Measurements from ENCODE around the gene SVIL. TPM values are rescaled to one million over a fixed set of nuclear protein-coding genes. Genes with fewer than 3 reads are reported as not detected.

Gene SVIL
- total RNA-seq, 3 donors from 2014 or later: 67.6 to 1,278 (median 86.0) TPM

DNA sequence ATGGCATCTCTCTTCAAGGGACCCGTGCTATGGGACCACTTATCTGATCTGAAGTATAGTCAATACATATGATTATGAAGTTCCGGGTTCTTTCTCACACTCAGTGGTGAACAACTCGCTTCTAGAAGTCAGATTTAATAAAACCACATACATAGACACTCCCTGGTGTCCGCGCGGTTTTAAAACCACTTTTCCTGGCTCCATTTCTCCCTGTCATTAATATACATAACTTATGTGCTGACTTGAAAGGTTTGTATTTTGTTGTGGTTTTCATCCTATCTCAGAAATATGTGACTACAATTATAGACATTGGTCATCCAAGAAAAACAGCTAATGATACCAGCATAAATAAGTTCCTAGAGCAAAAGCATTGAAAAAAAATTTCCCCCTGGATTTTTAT is 34.0 kb downstream of the SVIL start:
- intact Hi-C loops (cut with DNase I, micrococcal nuclease): no loop called here
- ATAC-seq (no peak), DNase-seq (no peak)
- TF ChIP-seq, protein P1, sequence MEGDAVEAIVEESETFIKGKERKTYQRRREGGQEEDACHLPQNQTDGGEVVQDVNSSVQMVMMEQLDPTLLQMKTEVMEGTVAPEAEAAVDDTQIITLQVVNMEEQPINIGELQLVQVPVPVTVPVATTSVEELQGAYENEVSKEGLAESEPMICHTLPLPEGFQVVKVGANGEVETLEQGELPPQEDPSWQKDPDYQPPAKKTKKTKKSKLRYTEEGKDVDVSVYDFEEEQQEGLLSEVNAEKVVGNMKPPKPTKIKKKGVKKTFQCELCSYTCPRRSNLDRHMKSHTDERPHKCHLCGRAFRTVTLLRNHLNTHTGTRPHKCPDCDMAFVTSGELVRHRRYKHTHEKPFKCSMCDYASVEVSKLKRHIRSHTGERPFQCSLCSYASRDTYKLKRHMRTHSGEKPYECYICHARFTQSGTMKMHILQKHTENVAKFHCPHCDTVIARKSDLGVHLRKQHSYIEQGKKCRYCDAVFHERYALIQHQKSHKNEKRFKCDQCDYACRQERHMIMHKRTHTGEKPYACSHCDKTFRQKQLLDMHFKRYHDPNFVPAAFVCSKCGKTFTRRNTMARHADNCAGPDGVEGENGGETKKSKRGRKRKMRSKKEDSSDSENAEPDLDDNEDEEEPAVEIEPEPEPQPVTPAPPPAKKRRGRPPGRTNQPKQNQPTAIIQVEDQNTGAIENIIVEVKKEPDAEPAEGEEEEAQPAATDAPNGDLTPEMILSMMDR (IDR thresholded peaks at IDR 0.05): no peak
- H3K36me3 ChIP-seq (ENCODE audit: low read depth): no peaks in the 10 kb centered on the region
- no peak overlapping the region for H3K4me3 ChIP-seq
- no peaks in the 10 kb centered on the region for H3K4me1 ChIP-seq (ENCODE audit: low read depth)
- no peaks in the 10 kb centered on the region for H3K9me3 ChIP-seq

GRCh38 chr10:29600067-29600466 is 34.7 kb downstream of the SVIL start:
- TF ChIP-seq, protein P1 (IDR thresholded peaks at IDR 0.05): no peak

DNA sequence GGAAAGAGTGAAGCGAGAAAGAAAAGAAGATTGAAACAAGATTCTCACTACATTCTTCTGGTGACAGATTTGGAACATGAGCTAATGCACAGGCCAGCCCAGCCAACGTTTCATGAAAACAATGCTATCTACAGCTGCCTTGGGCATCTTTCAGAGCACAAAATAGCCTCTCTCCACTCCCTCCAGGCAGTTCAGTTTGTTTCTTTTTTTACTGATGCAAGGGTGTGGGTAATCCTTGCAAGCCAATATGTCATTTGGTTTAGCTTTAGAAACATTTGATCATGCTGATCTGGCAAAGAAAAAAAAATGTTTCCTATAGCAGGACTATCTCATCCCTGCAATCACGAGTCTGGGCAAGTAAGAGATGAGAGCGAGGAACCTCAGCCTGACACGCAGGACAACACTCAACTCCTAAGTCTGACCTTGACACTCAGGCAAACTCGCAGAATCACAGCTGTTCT is 35.9 kb downstream of the SVIL start:
- H3K9me3 ChIP-seq: no peaks in the 10 kb centered on the region
- H3K4me3 ChIP-seq: no peak overlapping the region
- no peaks in the 10 kb centered on the region for H3K4me1 ChIP-seq (ENCODE audit: low read depth)
- ATAC-seq: no peak
- H3K36me3 ChIP-seq (ENCODE audit: low read depth): no peaks in the 10 kb centered on the region
- TF ChIP-seq, protein P1 (IDR thresholded peaks at IDR 0.05): no peak
- intact Hi-C loops (cut with DNase I, micrococcal nuclease): no loop called here
- DNase-seq: no peak

More at GRCh38 chr10:29600067-29600466, 34.7 kb downstream of the SVIL start:
- Histone ChIP-seq H3K36me3 (ENCODE audit: low read depth) (no peaks in the 10 kb centered on the region), H3K9me3 (no peaks in the 10 kb centered on the region), H3K4me3 (no peak overlapping the region), H3K4me1 (ENCODE audit: low read depth) (no peaks in the 10 kb centered on the region)
- DNase-seq (no peak), ATAC-seq (no peak)
- intact Hi-C loops (cut with DNase I, micrococcal nuclease): no loop called here

DNA sequence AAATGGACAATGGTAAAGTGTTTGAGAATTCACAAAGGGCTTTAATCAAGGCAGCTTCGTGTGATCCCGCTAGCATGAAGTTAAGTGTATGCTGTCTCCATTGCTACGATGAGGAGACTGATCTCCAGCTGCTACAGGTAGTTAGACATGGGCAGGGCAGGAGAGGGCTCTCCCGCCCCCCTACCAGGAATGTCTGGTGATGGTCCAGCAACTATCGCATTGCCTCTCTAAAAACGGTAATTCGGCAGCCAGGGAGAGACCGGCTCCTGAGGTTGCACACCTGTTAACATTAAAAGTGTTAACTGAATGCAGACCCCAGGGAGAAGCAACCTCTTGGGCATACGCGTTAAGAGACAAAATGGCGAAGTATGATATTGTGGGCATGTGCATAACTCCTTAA is 37.9 kb downstream of the SVIL start:
- intact Hi-C loops (cut with DNase I, micrococcal nuclease): no loop called here
- DNase-seq (no peak), ATAC-seq (no peak)
- Histone ChIP-seq H3K9me3 (no peaks in the 10 kb centered on the region), H3K36me3 (ENCODE audit: low read depth) (no peaks in the 10 kb centered on the region), H3K4me3 (no peak overlapping the region), H3K4me1 (ENCODE audit: low read depth) (peaks cover 5% of the 10 kb centered on the region)
- TF ChIP-seq, protein P1 (IDR thresholded peaks at IDR 0.05): no peak

- H3K4me1 ChIP-seq (ENCODE audit: low read depth): peaks cover 10% of the 10 kb centered on the region
- ATAC-seq (no peak), DNase-seq (no peak)
- intact Hi-C loops (cut with DNase I, micrococcal nuclease): no loop called here
- H3K9me3 ChIP-seq: no peaks in the 10 kb centered on the region
- TF ChIP-seq, protein P1 (IDR thresholded peaks at IDR 0.05): no peak
- no peaks in the 10 kb centered on the region for H3K36me3 ChIP-seq (ENCODE audit: low read depth)
- no peak overlapping the region for H3K4me3 ChIP-seq
Observed at GRCh38 chr10:29596356-29596755, 38.4 kb downstream of the SVIL start.

- intact Hi-C loops (cut with DNase I, micrococcal nuclease): no loop called here
- TF ChIP-seq, protein P1 (IDR thresholded peaks at IDR 0.05): no peak
- ATAC-seq (no peak), DNase-seq (no peak)
- Histone ChIP-seq H3K4me3 (no peak overlapping the region), H3K9me3 (no peaks in the 10 kb centered on the region), H3K36me3 (ENCODE audit: low read depth) (no peaks in the 10 kb centered on the region), H3K4me1 (ENCODE audit: low read depth) (peaks cover 16% of the 10 kb centered on the region)
Observed at GRCh38 chr10:29595636-29596225, 39.0 kb downstream of the SVIL start.
